ENCODE results near the gene FOXP1.

Gene FOXP1

GRCh38 chr3:71264840-71265239, 318.7 kb downstream of the FOXP1 start:
- DNase-seq (ENCODE audit: low read depth): no peak

DNA sequence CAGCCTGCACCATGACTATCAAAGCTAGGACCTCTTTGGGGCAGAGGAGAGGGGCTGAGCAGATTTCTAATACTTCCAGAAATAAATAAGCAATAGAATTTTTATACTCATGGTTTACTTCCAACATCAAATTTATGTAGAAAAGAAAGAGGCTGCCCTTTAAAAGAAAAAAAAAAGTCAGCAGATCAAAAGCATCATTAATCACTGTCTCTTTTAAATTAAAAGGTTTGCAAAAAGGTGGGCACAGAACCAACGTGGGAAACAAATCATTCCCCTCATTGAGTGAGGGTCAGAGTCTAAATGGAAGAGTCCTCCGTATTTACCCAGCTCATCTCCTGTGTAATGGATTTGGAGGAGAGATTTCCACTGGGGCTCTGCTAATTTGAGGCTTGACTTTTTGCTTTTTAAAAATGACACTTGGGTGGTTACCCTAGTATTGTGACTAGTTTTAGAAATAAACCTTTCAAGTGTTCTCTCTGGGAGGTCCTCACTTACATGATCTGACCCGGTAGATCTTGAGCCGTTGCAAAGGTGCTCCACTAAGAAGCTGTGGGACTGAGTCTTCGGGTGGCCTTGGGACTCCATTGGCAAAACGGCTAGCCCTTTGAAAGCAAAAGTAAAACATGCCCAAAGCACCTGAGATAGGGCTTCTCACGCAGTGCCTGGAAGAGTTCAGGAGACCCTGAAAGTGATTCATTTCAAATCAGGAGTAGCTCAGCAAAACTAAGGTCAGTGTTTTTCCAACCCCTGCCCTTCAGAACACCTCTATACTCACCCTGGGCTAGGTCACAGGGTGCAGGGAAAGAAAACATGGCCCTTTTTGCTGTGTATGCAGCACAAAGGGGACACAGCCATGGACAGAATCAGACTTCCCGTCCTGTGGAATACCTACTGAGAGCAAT, 320.9 kb downstream of the FOXP1 start:
- DNase-seq (ENCODE audit: low read depth): no peak

DNA sequence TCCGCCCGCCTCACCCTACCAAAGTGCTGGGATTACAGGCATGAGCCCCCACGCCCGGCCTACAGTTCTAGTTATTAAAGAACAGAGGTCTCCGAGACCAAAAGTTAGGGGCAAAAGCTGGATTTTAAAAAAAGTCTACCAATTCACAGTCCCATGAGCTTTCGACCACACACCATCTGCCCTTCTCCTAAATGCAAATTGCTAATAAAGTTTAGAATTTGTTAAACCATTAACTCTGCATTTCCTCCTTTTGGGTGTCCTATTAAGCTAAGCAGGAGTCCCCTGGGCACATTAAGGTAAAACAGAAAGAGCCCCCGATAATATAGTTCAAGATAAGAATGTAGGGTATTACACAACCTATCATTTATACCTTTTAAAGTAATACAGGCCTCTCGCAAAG, 322.7 kb downstream of the FOXP1 start:
- no peak for DNase-seq (ENCODE audit: low read depth)

DNA sequence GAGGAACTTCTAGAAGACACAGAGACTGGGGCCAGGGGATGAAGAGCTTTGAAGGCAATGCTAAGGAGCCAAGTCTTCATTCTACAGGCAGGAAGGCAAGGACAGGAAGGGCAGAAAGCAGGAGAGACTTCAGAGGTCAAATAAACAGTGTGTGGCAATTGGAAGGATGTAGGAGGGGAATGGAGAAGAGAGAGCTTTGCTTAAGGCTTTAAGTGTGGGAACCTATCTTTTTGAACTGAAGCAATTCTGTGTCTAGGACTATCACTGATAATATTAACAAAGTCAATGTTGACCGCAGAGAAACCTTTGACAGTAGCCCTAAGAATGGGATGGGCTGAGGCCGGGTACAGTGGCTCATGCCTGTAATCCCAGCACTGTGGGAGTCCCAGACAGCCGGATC, 325.0 kb downstream of the FOXP1 start:
- DNase-seq (ENCODE audit: low read depth): no peak

GRCh38 chr3:71258116-71258515, 325.4 kb downstream of the FOXP1 start:
- no peak for DNase-seq (ENCODE audit: low read depth)

DNA sequence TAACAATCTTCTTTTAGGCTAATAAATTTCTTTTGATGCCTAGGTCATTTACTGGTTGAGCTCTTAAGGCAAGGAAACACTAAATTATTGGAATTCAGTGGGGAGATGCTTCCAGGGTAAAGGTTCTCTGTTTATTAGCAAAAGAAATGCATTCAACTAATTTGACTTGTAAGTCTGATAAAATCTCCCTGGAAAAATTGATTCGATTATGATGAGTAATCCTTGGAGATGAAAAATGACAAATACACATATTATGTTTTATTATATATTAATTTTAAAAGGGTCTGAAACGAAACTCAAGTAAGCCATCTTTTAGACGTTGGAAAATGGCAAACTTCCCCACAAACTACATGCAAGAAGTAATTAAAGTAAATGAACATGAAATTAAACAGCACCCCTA, 328.0 kb downstream of the FOXP1 start:
- no peak for DNase-seq (ENCODE audit: low read depth)

DNA sequence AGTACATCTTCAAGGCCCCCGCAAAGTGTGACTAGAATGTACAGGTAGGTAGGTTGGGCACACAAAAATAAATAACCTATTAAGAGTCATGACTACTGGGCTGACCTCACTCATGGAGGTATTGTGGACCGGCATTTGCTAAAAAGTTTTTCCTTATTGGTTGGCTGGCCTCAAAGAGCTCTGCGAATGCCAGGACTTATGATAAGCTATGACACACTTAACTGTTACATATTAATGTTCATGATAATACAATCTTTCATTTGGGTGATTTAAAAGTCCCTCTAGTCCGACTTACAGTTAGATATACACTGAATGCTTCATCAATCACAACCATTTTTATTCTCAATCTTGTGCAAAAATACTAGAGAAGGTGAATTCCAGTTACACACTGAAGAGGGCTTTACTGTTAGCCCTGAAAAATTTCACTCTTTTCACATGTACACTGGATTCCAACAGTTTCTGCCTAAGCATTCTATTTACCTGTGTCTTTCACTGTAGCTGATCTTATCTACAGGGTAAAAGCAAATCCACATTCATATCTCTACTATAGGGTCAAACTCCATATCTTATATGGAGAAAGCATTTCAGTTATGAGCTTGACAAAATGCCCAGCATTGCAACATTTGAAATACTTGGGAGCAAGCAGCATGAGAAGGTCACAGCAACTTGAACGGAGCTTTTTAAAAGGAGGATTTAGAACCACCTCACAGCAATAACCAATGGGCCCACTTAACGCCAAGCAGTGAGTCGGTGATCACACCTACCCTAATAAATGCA, 329.1 kb downstream of the FOXP1 start:
- no peak for DNase-seq (ENCODE audit: low read depth)

GRCh38 chr3:71253169-71253568, 330.4 kb downstream of the FOXP1 start:
- no peak for DNase-seq (ENCODE audit: low read depth)

- DNase-seq (ENCODE audit: low read depth): no peak
Measured at GRCh38 chr3:71252466-71252865, 331.1 kb downstream of the FOXP1 start.

GRCh38 chr3:71251156-71251775, 332.3 kb downstream of the FOXP1 start:
- no peak for DNase-seq (ENCODE audit: low read depth)

DNA sequence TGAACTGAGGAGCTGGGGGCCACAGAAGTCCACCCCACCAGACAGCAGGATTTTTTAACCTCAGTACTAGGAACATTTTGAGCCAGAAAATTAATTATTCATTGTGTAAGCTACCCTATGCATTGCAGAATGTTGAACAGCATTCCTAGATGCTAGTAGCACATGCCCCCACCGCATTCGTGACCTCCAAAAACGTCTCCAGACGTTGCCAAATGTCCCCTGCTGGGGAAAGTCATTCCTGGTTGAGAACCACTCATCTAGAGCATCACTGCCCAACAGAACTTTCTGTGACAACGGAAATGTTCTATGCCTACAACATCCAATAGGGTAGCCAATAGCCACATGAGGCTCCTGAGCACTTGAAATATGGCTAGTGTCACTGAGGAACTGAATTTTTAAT, 333.5 kb downstream of the FOXP1 start:
- no peak for DNase-seq (ENCODE audit: low read depth)

- DNase-seq (ENCODE audit: low read depth): no peak
Measured at GRCh38 chr3:71247958-71248335, 335.6 kb downstream of the FOXP1 start.

DNA sequence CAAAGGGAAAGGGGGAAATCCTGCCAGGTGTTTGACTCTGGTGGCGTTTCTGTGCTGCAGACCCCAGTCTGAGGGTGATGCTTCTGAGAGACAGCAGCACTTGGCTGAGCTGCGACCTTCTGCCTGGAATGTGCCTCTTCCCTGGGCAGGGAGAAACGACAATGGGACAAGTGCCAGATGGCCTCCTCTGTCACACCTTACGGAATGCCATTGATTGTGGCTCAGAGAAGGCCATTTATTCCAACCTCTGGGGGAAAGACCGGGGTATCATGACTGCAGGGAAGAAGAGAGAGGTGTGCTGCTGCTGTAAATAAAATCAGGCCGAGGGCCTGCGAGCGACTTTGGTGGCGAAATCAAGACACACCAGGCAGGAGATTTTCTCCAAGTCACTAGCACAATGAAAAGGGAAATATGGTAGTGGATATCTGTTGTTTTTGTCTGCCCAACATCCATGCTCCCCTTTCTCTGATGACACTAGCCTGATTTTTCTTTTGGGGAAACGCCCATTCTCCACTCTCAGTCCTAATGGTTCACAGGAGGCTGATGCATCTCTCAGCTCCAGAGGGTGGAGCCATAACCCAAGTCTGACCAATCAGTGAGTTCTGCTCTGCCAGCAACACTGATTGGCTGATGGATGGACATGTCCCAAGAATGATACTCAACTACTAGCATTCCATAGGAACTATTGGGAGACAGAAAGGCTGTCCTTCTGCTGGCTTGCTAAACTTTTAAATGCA, 336.1 kb downstream of the FOXP1 start:
- DNase-seq (ENCODE audit: low read depth): no peak

DNA sequence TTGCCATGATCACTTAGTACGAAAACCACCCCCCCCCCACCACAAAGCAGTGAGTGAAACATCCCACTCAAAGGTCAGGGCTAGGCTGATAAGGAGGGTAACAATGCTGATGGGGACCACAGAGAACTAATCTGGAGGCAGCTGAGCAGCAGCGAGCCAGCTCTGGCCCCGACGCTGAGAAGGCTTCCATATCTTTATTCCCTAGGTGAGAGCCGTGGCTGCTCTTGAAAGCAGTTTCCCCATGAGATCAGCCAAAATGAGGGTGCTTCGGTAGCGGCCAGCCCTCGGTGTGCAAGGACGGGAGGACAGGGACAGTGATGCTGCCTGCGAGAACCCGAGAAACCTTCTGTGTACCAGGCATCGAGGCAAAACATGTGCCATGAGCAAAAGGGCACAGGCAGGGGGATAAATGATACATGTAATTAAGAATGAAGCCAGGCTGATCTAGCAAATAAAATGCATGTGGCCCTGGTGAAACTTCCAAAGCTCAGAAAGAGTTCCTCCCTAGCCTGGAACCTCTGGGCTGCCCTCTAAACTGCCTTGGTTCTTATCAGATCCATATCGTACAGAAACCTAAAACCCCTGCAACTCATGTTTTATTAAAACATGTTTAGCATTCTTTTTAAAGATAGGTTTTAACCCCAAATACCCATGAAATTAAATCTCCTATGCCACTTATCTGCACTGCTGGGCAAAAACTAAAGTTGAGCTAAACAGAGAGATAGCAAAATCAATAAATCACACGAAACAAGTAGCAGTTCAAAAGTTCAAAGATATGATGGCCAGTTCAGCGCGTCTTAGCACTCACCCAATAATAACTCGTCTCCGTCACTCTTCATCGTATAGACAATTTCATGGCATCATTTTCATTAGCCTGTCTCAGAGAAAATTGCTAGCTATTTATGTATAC, 337.3 kb downstream of the FOXP1 start:
- DNase-seq (ENCODE audit: low read depth): no peak

DNA sequence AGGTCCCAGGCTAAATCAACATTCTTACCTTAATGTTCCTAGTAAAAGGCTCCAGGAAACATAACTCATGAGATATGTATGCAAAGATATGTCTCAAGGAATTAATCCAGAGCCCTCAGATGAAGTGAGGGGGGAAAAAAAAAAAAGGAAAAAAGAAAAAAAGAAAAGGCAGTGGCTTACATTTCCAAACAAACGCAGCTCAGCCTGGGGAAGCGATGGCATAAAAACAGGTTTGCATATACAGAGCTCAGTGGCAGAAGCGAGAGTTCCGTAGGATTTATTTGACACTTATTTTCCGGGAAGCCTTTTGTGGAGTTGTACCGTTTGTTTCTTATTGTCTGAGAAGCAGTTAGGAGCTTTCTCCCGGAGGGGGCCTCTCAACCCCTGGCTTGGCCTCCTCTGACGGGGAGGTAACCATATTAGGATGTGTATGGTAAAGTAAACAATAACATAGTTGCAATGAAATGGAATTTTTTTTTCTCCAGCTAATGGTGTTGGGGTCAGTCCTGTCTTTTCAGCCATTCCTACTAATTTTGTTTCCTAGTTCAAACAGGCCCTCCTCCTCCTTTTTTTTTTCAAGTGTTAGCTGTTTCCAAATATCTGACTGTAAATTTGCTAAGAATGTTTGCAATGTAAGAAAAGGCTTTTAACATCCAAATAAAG, 338.6 kb downstream of the FOXP1 start:
- no peak for DNase-seq (ENCODE audit: low read depth)

DNA sequence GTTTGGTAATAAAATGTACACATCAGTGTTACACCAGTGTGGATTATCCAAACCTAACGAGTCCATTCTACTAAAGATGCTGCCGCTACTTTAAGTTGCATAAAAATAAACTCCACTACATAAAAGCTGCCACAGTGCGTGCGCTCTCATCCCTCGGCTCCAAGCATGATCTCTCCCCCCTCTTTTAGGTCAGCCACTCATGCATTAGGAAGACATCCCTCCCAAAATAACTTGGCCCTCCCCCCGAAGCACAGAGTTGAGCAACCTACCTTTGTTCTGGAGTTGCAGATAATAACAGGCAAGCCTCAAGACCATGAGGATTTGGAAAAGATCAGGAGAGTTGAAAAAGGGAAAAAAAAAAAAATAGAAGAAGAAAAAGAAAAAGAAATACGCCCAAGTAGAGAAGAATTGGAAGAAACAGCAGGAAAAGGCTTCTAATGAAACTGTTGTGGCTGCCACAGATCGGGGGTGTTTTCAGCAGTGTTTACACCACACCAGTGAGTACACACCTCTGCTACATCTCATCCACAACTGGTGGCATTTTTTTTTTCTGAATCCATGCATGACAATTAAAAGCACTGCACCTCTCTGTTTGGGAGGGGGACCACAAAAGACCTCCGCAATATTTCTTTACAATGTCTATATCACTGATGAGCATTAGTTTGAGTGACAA, 339.2 kb downstream of the FOXP1 start:
- no peak for DNase-seq (ENCODE audit: low read depth)

GRCh38 chr3:71243229-71243628, 340.3 kb downstream of the FOXP1 start:
- DNase-seq (ENCODE audit: low read depth): no peak

GRCh38 chr3:71241981-71242560, 341.5 kb downstream of the FOXP1 start:
- DNase-seq (ENCODE audit: low read depth): no peak

- no peak for DNase-seq (ENCODE audit: low read depth)
Measured at GRCh38 chr3:71241246-71241901, 342.2 kb downstream of the FOXP1 start.

Measured in activated T-cell treated with anti-CD3 and anti-CD28 coated beads for 48 hours (primary cell).